GM23338 (cell line): Measurements from ENCODE around the gene ATP7A. TPM values are rescaled to one million over a fixed set of nuclear protein-coding genes. Genes with fewer than 3 reads are reported as not detected.

Experiments
- ATAC-seq: fragments of 200-7000 bp; cut with Tn5 transposase; 3 replicates; pipeline ENCODE4 v1.9.1; 2020
- DNase-seq: peaks from one replicate; pipeline ENCODE4 v3.0.0-alpha.2; 2015; ENCODE audit warnings: low spot score
- H2AFZ ChIP-seq: fragments of 200-600 bp; sonication (generic); 2 replicates; pipeline ENCODE4 v1.8.0; 2016; ENCODE audit warnings: antibody characterized with exemption, mild to moderate bottlenecking, moderate library complexity
- H3F3A ChIP-seq: fragments of 200-600 bp; sonication (generic); replicated peaks from 2 replicates; pipeline ENCODE4 v1.8.0; 2017; ENCODE audit warnings: antibody characterized with exemption, mixed run types, low read depth
- H3K27ac ChIP-seq: fragments of 200-600 bp; sonication (generic); 2 replicates; pipeline ENCODE4 v1.6.1; 2016; ENCODE audit warnings: low read depth
- H3K27me3 ChIP-seq: fragments of 200-600 bp; sonication (generic); 2 replicates; pipeline ENCODE4 v1.8.0; 2016; ENCODE audit warnings: mild to moderate bottlenecking, mixed run types, moderate library complexity; ENCODE audit not compliant: insufficient read depth
- H3K36me3 ChIP-seq: fragments of 200-600 bp; sonication (generic); 2 replicates; pipeline ENCODE4 v1.8.0; 2016; ENCODE audit warnings: mild to moderate bottlenecking; ENCODE audit not compliant: insufficient read depth
- H3K4me1 ChIP-seq: fragments of 200-600 bp; sonication (generic); 2 replicates; pipeline ENCODE4 v1.8.0; 2016; ENCODE audit warnings: mild to moderate bottlenecking, moderate library complexity; ENCODE audit not compliant: insufficient read depth
- H3K4me2 ChIP-seq: fragments of 200-600 bp; sonication (generic); 2 replicates; pipeline ENCODE4 v1.7.1; 2017; ENCODE audit warnings: mixed run types
- H3K4me3 ChIP-seq: fragments of 200-600 bp; sonication (generic); 2 replicates; pipeline ENCODE4 v1.6.1; 2016; ENCODE audit warnings: mixed run types
- H3K79me2 ChIP-seq: fragments of 200-600 bp; sonication (generic); replicated peaks from 2 replicates; pipeline ENCODE4 v1.8.0; 2017; ENCODE audit warnings: mild to moderate bottlenecking; ENCODE audit not compliant: insufficient read depth
- H3K9me2 ChIP-seq: fragments of 200-600 bp; sonication (generic); 2 replicates; pipeline ENCODE4 v1.8.0; 2017; ENCODE audit not compliant: insufficient read depth
- H4K20me1 ChIP-seq: fragments of 200-600 bp; sonication (generic); replicated peaks from 2 replicates; pipeline ENCODE4 v1.8.0; 2017; ENCODE audit warnings: mild to moderate bottlenecking; ENCODE audit not compliant: insufficient read depth
- H3K27ac Mint-ChIP-seq: 2 replicates; pipeline ENCODE4 v1.8.0; 2020; ENCODE audit warnings: inconsistent platforms, mild to moderate bottlenecking, moderate library complexity, mixed read lengths
- H3K27me3 Mint-ChIP-seq: 3 replicates; pipeline ENCODE4 v1.8.0; 2022; ENCODE audit warnings: low read depth, mild to moderate bottlenecking, moderate library complexity, mixed read lengths, inconsistent platforms; ENCODE audit not compliant: insufficient read depth, poor library complexity
- H3K36me3 Mint-ChIP-seq: 3 replicates; pipeline ENCODE4 v1.8.0; 2021; ENCODE audit warnings: low read depth, mild to moderate bottlenecking, inconsistent platforms, moderate library complexity, mixed read lengths
- H3K4me1 Mint-ChIP-seq: 3 replicates; pipeline ENCODE4 v1.8.0; 2020; ENCODE audit warnings: mild to moderate bottlenecking, inconsistent platforms, mixed read lengths
- H3K4me3 Mint-ChIP-seq: 3 replicates; pipeline ENCODE4 v1.8.0; 2021; ENCODE audit warnings: moderate library complexity, mild to moderate bottlenecking, inconsistent platforms, mixed read lengths
- H3K9me3 Mint-ChIP-seq: 3 replicates; pipeline ENCODE4 v1.8.0; 2020; ENCODE audit warnings: moderate library complexity, mild to moderate bottlenecking, inconsistent platforms, mixed read lengths
- CREB1 ChIP-seq: fragments of 250-450 bp; sonication (Bioruptor Pico); IDR thresholded peaks from 2 replicates; pipeline ENCODE4 v1.5.0; 2020; ENCODE audit warnings: low read depth, mild to moderate bottlenecking, moderate library complexity
- EZH2 ChIP-seq: fragments of 200-600 bp; sonication (generic); IDR thresholded peaks from one replicate; pipeline ENCODE4 v1.8.0; 2017; ENCODE audit warnings: antibody characterized with exemption, mild to moderate bottlenecking, low read depth; ENCODE audit not compliant: unreplicated experiment
- POLR2AphosphoS5 ChIP-seq: IDR thresholded peaks from 2 replicates; pipeline ENCODE4 v1.6.1; 2016; ENCODE audit warnings: antibody characterized with exemption, low read depth
- ZNF114 ChIP-seq: fragments of 250-450 bp; sonication (Bioruptor Pico); IDR thresholded peaks from 2 replicates; pipeline ENCODE4 v1.5.0; 2020; ENCODE audit warnings: mild to moderate bottlenecking, moderate library complexity
- ZNF331 ChIP-seq: fragments of 250-450 bp; sonication (Bioruptor Pico); IDR thresholded peaks from 2 replicates; pipeline ENCODE4 v1.5.0; 2020; ENCODE audit warnings: low read depth, mild to moderate bottlenecking, moderate library complexity
- ZNF462 ChIP-seq: fragments of 250-450 bp; sonication (Bioruptor Pico); IDR thresholded peaks from 2 replicates; pipeline ENCODE4 v1.5.0; 2020; ENCODE audit warnings: mild to moderate bottlenecking, moderate library complexity
- polyA plus RNA-seq: library from polyadenylated mRNA; unstranded; fragments of >200 nt; fragmentation: Nextera tagmentation; extraction: Ambion mirVana; gene quantifications from 2 replicates; pipeline ENCODE4 v1.2.1, GENCODE V29; 2016
- total RNA-seq: library from RNA; depleted of rRNA; stranded (reverse); fragments of >200 nt; shearing (Covaris generic); gene quantifications from 2 replicates; pipeline ENCODE4 v1.2.3, GENCODE V29; 2014
- TF ChIP-seq, protein P1 (sequence below): IDR thresholded peaks from 2 replicates; pipeline ENCODE4 v1.6.1; 2016; ENCODE audit warnings: antibody characterized with exemption

The ATP7A gene
- total and polyA plus RNA-seq, 2 experiments from 2014 or later: 2.2 to 3.1 TPM

DNA sequence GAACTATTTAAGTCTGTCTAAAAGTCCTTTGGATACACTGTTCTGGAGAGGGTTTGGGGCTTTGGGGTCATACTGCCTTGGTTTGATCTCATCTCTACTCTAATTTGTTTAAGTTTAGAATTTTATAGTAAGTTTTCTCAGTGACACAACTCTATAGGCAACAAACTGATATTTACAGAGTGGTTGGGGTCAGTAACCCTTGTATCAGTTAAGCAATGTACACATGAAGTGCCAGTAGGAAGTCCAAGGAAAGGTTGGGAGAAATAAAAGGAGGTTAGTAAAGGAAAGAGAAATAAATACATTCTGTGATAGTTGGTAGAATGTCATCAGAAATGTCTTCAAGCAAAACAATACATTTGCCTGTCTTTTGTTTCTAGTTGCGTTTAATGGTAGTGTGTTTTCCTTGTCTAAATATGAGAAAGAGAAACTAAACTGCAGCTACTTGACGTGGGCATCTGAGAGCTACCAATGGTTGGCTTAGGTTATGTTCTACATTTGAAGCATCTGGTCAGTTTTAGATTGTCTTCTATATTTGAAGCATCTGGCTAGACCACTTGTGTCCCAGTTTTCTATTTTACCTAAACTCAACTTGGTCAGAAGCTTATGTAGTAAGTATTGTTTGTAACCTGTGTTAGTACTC lies 6.9 kb downstream of the ATP7A start:
- Histone ChIP-seq H3K79me2 (no peaks in the 10 kb centered on the region; the same call in 1 of the 2 replicates), H2AFZ (no peak overlapping the region), H3F3A (no peaks in the 10 kb centered on the region), H3K4me2 (no peak overlapping the region), H3K27ac (no peak overlapping the region), H3K4me3 (no peak overlapping the region), H3K4me1 (no peaks in the 10 kb centered on the region), H4K20me1 (no peaks in the 10 kb centered on the region), H3K27me3 (no peaks in the 10 kb centered on the region), H3K9me2 (no peaks in the 10 kb centered on the region), H3K36me3 (no peaks in the 10 kb centered on the region)
- Mint-ChIP-seq H3K9me3 (no peaks in the 10 kb centered on the region), H3K27ac (no peak overlapping the region), H3K27me3 (no peaks in the 10 kb centered on the region), H3K4me3 (no peak overlapping the region), H3K36me3 (no peaks in the 10 kb centered on the region), H3K4me1 (no peaks in the 10 kb centered on the region)
- ATAC-seq: no peak
- DNase-seq: no peak
- TF ChIP-seq ZNF331 (CRISPR knock-in tag) (no peak), CREB1 (CRISPR knock-in tag) (no peak), POLR2AphosphoS5 (no peak), ZNF114 (CRISPR knock-in tag) (no peak), ZNF462 (CRISPR knock-in tag) (no peak), EZH2 (no peak)
- TF ChIP-seq, protein P1, sequence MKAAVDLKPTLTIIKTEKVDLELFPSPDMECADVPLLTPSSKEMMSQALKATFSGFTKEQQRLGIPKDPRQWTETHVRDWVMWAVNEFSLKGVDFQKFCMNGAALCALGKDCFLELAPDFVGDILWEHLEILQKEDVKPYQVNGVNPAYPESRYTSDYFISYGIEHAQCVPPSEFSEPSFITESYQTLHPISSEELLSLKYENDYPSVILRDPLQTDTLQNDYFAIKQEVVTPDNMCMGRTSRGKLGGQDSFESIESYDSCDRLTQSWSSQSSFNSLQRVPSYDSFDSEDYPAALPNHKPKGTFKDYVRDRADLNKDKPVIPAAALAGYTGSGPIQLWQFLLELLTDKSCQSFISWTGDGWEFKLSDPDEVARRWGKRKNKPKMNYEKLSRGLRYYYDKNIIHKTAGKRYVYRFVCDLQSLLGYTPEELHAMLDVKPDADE: no peak
